GM10248 (cell line): ENCODE measurements around the gene STX1A.
A peak's percentile ranks its signal among the peaks of the same experiment; 100 is the strongest.

Source experiments
- CTCF ChIA-PET: fragments of 300-600 bp; sonication (Branson Sonifier 250); formaldehyde crosslinking; extraction: SDS; loops from one replicate; lab custom pipeline; 2021; ENCODE audit warnings: antibody characterized with exemption; lab: Yijun Ruan, JAX
- POLR2A ChIA-PET: fragments of 350-650 bp; sonication (Branson Sonifier 250); formaldehyde crosslinking; extraction: SDS; loops from one replicate; lab custom pipeline; 2020; ENCODE audit warnings: antibody characterized with exemption; lab: Yijun Ruan, JAX
- DNase-seq: peaks from one replicate; pipeline ENCODE4 v3.0.0; 2012; ENCODE audit errors: extremely low spot score
- CTCF ChIP-seq: IDR thresholded peaks from 2 replicates; pipeline ENCODE4 v1.5.1; 2012; ENCODE audit warnings: mild to moderate bottlenecking, low read depth; ENCODE audit errors: extremely low read depth, missing control alignments, control extremely low read depth

STX1A gene

GRCh38 chr7:73701357-73701995, 18.0 kb downstream of the STX1A start:
- peak; percentile 63 for DNase-seq
- ChIA-PET POLR2A (interaction anchor here (0.7 to 1.7 kb wide), 3 partner anchors 8 to 18 kb away, joined by 3 to 4 read pairs (median 3); partner anchors contain the start of genes BUD23 and DNAJC30), CTCF (interaction anchor here (0.7 to 3.8 kb wide), 7 partner anchors 9 to 94 kb away, joined by 3 to 19 read pairs (median 8); partner anchors contain the start of gene VPS37D)
- peak; percentile 48 for TF ChIP-seq CTCF

- ChIA-PET CTCF (interaction anchor here (0.7 to 3.8 kb wide), 7 partner anchors 8 to 94 kb away, joined by 3 to 19 read pairs (median 8); no protein-coding TSS in a partner anchor), POLR2A (interaction anchor here (1.0 kb wide), 1 partner anchor 17 kb away, joined by 3 read pairs; the partner anchor contains the start of genes BUD23 and DNAJC30)
Observed at GRCh38 chr7:73700581-73701134, 18.8 kb downstream of the STX1A start.

GRCh38 chr7:73700069-73700423, 19.4 kb downstream of the STX1A start:
- ChIA-PET CTCF (interaction anchor here (1.0 to 3.8 kb wide), 4 partner anchors 8 to 26 kb away, joined by 3 to 19 read pairs (median 12); no protein-coding TSS in a partner anchor), POLR2A (no interaction called here)
- TF ChIP-seq CTCF, result no peak
- DNase-seq, result no peak

More at GRCh38 chr7:73700581-73701134, 18.8 kb downstream of the STX1A start:
- TF ChIP-seq CTCF, result no peak
- no peak for DNase-seq

GRCh38 chr7:73699370-73700068, 19.9 kb downstream of the STX1A start:
- ChIA-PET CTCF (interaction anchor here (0.9 to 3.8 kb wide), 3 partner anchors 11 to 54 kb away, joined by 3 to 19 read pairs (median 15); no protein-coding TSS in a partner anchor), POLR2A (no interaction called here)
- DNase-seq, result no peak
- TF ChIP-seq CTCF, result no peak

- POLR2A ChIA-PET, result interaction anchor here (0.6 to 0.7 kb wide), 2 partner anchors 28 to 93 kb away, joined by 4 read pairs; no protein-coding TSS in a partner anchor
- DNase-seq, result no peak
- CTCF ChIA-PET, result interaction anchor here (0.9 to 1.0 kb wide), 3 partner anchors 21 to 53 kb away, joined by 3 read pairs; partner anchors contain the start of gene STX1A
- TF ChIP-seq CTCF, result no peak
Observed at GRCh38 chr7:73698410-73698809, 21.1 kb downstream of the STX1A start.

- TF ChIP-seq CTCF, result no peak
- ChIA-PET POLR2A (interaction anchor here (1.8 kb wide), 1 partner anchor 13 kb away, joined by 5 read pairs; the partner anchor contains the start of genes BUD23 and DNAJC30), CTCF (interaction anchor here (0.6 to 1.5 kb wide), 3 partner anchors 9 to 91 kb away, joined by 3 to 5 read pairs (median 3); no protein-coding TSS in a partner anchor)
- DNase-seq, result no peak
Observed at GRCh38 chr7:73696372-73696771, 23.1 kb downstream of the STX1A start.
